Measurements from ENCODE around the gene HOXB9. TPM values are rescaled to one million over a fixed set of nuclear protein-coding genes. Genes with fewer than 3 reads are reported as not detected.

HOXB9 gene
- total RNA-seq, 2 experiments from 2014 or later: 0.37 to 0.65 TPM

- Mint-ChIP-seq H3K36me3 (ENCODE audit: low read depth) (no peaks in the 10 kb centered on the region), H3K27me3 (ENCODE audit: low read depth) (peaks cover 78% of the 10 kb centered on the region), H3K9me3 (ENCODE audit: insufficient read depth) (no peaks in the 10 kb centered on the region), H3K27ac (no peak overlapping the region), H3K4me1 (ENCODE audit: low read depth) (peaks cover 42% of the 10 kb centered on the region), H3K4me3 (no peak overlapping the region)
- ATAC-seq: no peak
- CTCF ChIA-PET: interaction anchor here (1.2 to 4.1 kb wide), 2 partner anchors 139 to 239 kb away, joined by 3 to 25 read pairs; no protein-coding TSS in a partner anchor
- POLR2A ChIA-PET: no interaction called here
- no peak for DNase-seq
Observed at GRCh38 chr17:48590607-48591161, 35.5 kb downstream of the HOXB9 start.

DNA sequence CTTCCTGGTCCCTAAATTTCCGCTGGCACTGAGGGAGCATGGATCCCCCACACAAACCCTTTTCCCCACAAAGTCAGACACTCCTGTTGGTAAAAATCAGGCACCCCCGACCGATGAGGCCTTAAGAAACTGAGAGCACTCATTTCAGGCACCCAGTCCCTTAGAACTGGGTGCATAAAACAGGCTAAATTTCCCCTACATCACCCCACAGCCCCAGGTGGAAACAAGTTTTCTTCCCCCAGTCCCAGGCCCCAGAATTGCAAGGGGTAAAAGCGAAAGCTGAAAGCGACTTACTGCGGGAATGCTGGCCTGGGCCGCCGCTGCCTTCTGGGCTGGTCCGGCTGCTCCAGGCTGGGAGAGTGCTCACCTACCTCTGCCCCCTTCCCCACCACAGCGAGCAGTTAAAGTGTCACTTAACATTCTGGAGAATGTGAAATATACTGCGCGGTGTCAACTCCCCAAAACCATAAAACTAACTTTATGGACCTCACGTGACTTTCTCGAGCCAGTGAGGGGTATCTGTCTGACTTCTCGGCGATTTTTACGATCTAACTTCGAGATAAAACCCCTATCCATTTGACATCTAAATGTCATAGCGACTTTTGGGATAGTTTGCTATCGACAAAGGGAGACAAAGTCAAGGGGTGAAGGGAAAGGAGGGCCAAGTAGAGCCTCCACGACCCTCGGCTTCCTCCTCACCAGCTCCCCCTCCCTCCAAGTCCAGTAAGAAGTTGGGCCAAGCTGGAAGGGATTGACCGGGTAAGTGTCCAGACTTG lies 36.1 kb downstream of the HOXB9 start, which contains the start of gene HOXB3:
TSS of gene HOXB3 (minus strand) at position 411 of the 776 bp plus-strand sequence. CDS start 37,767 bp downstream, outside the sequence.
- peaks cover 71% of the 10 kb centered on the region for H3K27me3 Mint-ChIP-seq (ENCODE audit: low read depth)
- H3K27ac Mint-ChIP-seq: no peak within 1 kb of the TSS
- POLR2A ChIA-PET: no interaction called here
- no peaks in the 10 kb centered on the region for H3K36me3 Mint-ChIP-seq (ENCODE audit: low read depth)
- ATAC-seq (no peak), DNase-seq (no peak)
- CTCF ChIA-PET: interaction anchor here (1.0 to 4.1 kb wide), 4 partner anchors 90 to 327 kb away, joined by 4 to 25 read pairs (median 6); no protein-coding TSS in a partner anchor
- H3K4me1 Mint-ChIP-seq (ENCODE audit: low read depth): peaks cover 48% of the 10 kb centered on the region
- no peak within 1 kb of the TSS for H3K4me3 Mint-ChIP-seq
- H3K9me3 Mint-ChIP-seq (ENCODE audit: insufficient read depth): no peaks in the 10 kb centered on the region

DNA sequence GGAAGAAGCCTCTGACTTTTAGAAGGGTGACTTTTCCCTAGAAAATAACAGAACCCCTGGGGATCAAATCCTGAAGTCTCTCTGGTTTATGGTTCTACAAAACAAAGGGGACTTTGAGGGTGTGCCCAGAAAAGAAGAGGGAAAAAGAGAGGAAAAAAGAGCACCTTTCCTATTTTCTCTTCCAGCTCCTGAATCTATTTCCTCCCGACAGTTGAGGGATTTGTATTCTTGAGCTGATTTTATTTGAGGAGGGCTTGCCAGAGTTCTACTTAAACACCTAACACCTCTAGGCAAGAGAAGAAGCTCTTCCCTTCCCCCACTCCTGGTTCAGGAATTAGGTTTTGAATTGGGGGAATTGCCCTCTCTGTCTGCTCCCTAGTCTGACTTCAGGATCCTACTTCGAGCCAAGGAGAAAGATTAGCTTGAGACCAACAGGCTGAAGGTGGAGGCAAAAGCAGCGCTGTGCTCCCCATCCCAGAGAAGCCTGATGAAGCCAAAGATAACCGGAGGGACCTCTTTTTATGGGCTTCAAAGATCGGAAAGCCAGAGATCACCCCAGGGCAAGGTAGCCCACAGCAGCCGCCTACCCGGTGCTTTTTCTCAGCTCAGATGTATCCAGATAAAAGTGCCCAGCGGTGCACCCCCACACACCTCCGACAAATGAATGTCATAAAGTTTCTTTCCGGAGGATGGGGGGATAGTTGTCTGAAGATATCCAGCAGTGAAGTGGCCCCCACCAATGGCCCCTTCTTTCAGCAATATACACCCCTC lies 36.9 kb downstream of the HOXB9 start:
- peaks cover 70% of the 10 kb centered on the region for H3K27me3 Mint-ChIP-seq (ENCODE audit: low read depth)
- ChIA-PET CTCF (interaction anchor here (1.0 to 4.1 kb wide), 9 partner anchors 9 to 509 kb away, joined by 4 to 25 read pairs (median 6); no protein-coding TSS in a partner anchor), POLR2A (interaction anchor here (1.1 kb wide), 1 partner anchor 43 kb away, joined by 3 read pairs; no protein-coding TSS in a partner anchor)
- no peaks in the 10 kb centered on the region for H3K36me3 Mint-ChIP-seq (ENCODE audit: low read depth)
- no peak overlapping the region for H3K4me3 Mint-ChIP-seq
- DNase-seq: no peak
- peaks cover 51% of the 10 kb centered on the region for H3K4me1 Mint-ChIP-seq (ENCODE audit: low read depth)
- ATAC-seq: no peak
- H3K27ac Mint-ChIP-seq: no peak overlapping the region
- H3K9me3 Mint-ChIP-seq (ENCODE audit: insufficient read depth): no peaks in the 10 kb centered on the region

- CTCF ChIA-PET: interaction anchor here (0.7 to 4.1 kb wide), 15 partner anchors 10 to 508 kb away, joined by 3 to 25 read pairs (median 4); no protein-coding TSS in a partner anchor
- Mint-ChIP-seq H3K4me1 (ENCODE audit: low read depth) (peaks cover 48% of the 10 kb centered on the region), H3K9me3 (ENCODE audit: insufficient read depth) (no peaks in the 10 kb centered on the region), H3K4me3 (no peak overlapping the region), H3K36me3 (ENCODE audit: low read depth) (no peaks in the 10 kb centered on the region), H3K27ac (no peak overlapping the region), H3K27me3 (ENCODE audit: low read depth) (peaks cover 75% of the 10 kb centered on the region)
- DNase-seq (no peak), ATAC-seq (no peak)
- POLR2A ChIA-PET: interaction anchor here (0.7 to 1.2 kb wide), 3 partner anchors 44 to 135 kb away, joined by 3 read pairs; no protein-coding TSS in a partner anchor
Observed at GRCh38 chr17:48588528-48588927, 37.6 kb downstream of the HOXB9 start.

DNA sequence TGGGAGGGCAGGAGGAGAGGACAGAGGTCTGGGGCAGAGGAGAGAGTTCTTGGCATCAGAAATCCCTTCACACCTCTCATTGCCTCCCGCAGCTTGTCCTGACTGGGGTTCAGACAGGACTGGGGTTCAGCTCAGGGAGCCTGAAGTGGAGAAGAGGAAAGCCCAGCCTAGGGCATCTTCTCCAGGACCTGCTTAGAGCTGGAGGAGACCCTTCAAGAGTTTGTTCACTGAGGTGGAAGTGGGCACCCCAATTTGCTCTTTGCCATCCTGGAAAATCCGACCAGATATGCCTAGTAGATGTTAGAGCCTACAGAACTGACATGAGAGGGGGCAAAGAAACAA lies 38.1 kb downstream of the HOXB9 start:
- ChIA-PET CTCF (interaction anchor here (0.7 to 4.1 kb wide), 19 partner anchors 11 to 508 kb away, joined by 3 to 25 read pairs (median 4); no protein-coding TSS in a partner anchor), POLR2A (interaction anchor here (0.7 to 1.2 kb wide), 5 partner anchors 44 to 481 kb away, joined by 3 read pairs; partner anchors contain the start of gene SNX11)
- no peaks in the 10 kb centered on the region for H3K9me3 Mint-ChIP-seq (ENCODE audit: insufficient read depth)
- no peak overlapping the region for H3K4me3 Mint-ChIP-seq
- no peaks in the 10 kb centered on the region for H3K36me3 Mint-ChIP-seq (ENCODE audit: low read depth)
- no peak for DNase-seq
- H3K4me1 Mint-ChIP-seq (ENCODE audit: low read depth): peaks cover 45% of the 10 kb centered on the region
- no peak overlapping the region for H3K27ac Mint-ChIP-seq
- peaks cover 76% of the 10 kb centered on the region for H3K27me3 Mint-ChIP-seq (ENCODE audit: low read depth)
- ATAC-seq: no peak

DNA sequence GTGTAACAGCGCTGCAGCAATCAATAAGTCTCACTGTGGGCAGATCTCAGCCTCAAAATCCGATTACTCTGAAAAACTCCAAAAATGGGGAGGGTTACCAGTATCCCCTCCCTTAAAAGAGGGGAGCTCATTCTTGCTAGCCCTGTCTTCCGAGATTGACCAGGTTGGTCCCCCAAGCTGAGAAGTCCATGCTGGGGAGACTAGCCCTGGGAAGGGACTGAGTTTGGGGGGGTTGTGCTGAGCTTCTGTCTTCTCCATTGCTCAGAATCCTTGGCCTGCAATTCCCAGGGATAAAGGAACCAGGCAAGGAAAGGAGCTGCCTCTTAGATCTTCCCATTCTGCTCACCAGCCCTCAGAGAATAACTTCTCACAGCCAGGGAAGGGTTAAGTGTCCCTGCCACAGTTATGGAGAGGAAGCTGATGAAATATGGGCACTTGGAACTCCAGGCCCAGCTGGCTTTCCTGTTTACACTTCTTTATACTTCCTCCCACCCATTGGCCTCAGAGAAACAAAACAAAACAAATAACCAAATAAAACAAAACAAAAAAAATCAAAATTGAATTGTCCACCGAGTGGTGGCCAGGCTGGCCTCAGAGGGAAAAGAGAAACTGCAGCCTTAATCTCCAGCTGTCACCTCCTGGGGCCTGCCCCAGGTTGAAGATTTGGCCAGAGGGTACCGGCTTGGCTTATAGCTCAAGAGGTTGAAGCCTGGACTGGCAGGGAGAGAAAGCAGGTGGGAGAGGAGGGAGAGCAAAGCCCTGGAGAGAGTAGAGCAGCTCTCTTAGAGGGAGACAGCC lies 38.7 kb downstream of the HOXB9 start:
- H3K4me3 Mint-ChIP-seq: no peak overlapping the region
- no peak overlapping the region for H3K27ac Mint-ChIP-seq
- ChIA-PET POLR2A (interaction anchor here (0.7 to 1.2 kb wide), 4 partner anchors 49 to 480 kb away, joined by 3 read pairs; partner anchors contain the start of gene SNX11), CTCF (interaction anchor here (0.7 to 4.1 kb wide), 18 partner anchors 11 to 562 kb away, joined by 3 to 25 read pairs (median 4); partner anchors contain the start of gene HOXB8)
- DNase-seq (no peak), ATAC-seq (no peak)
- H3K9me3 Mint-ChIP-seq (ENCODE audit: insufficient read depth): no peaks in the 10 kb centered on the region
- H3K4me1 Mint-ChIP-seq (ENCODE audit: low read depth): peaks cover 45% of the 10 kb centered on the region
- H3K36me3 Mint-ChIP-seq (ENCODE audit: low read depth): peaks cover 2% of the 10 kb centered on the region
- H3K27me3 Mint-ChIP-seq (ENCODE audit: low read depth): peaks cover 77% of the 10 kb centered on the region

GRCh38 chr17:48586355-48587258 lies 39.6 kb downstream of the HOXB9 start:
- DNase-seq: peak; percentile 49
- POLR2A ChIA-PET: interaction anchor here (1.2 kb wide), 1 partner anchor 50 kb away, joined by 3 read pairs; no protein-coding TSS in a partner anchor

GRCh38 chr17:48584223-48584741 lies 41.9 kb downstream of the HOXB9 start:
- H3K27ac Mint-ChIP-seq: no peak overlapping the region
- DNase-seq (no peak), ATAC-seq (no peak)
- H3K36me3 Mint-ChIP-seq (ENCODE audit: low read depth): peaks cover 3% of the 10 kb centered on the region
- peaks cover 63% of the 10 kb centered on the region for H3K4me1 Mint-ChIP-seq (ENCODE audit: low read depth)
- peaks cover 79% of the 10 kb centered on the region for H3K27me3 Mint-ChIP-seq (ENCODE audit: low read depth)
- no peaks in the 10 kb centered on the region for H3K9me3 Mint-ChIP-seq (ENCODE audit: insufficient read depth)
- ChIA-PET CTCF (interaction anchor here (0.9 to 2.6 kb wide), 6 partner anchors 9 to 276 kb away, joined by 3 to 17 read pairs (median 5); partner anchors contain the start of gene HOXB5), POLR2A (no interaction called here)
- no peak overlapping the region for H3K4me3 Mint-ChIP-seq

More at GRCh38 chr17:48586355-48587258, 39.6 kb downstream of the HOXB9 start:
- peak; percentile 27 for ATAC-seq
- Mint-ChIP-seq H3K9me3 (ENCODE audit: insufficient read depth) (no peaks in the 10 kb centered on the region), H3K4me3 (peak overlapping the region; percentile 86), H3K36me3 (ENCODE audit: low read depth) (peaks cover 3% of the 10 kb centered on the region), H3K27me3 (ENCODE audit: low read depth) (peaks cover 77% of the 10 kb centered on the region), H3K4me1 (ENCODE audit: low read depth) (peaks cover 51% of the 10 kb centered on the region), H3K27ac (no peak overlapping the region)
- CTCF ChIA-PET: interaction anchor here (0.7 to 4.1 kb wide), 11 partner anchors 15 to 561 kb away, joined by 3 to 25 read pairs (median 5); partner anchors contain the start of gene HOXB8

- Mint-ChIP-seq H3K27ac (no peak overlapping the region), H3K4me3 (no peak overlapping the region), H3K36me3 (ENCODE audit: low read depth) (peaks cover 3% of the 10 kb centered on the region), H3K27me3 (ENCODE audit: low read depth) (peaks cover 79% of the 10 kb centered on the region), H3K9me3 (ENCODE audit: insufficient read depth) (no peaks in the 10 kb centered on the region), H3K4me1 (ENCODE audit: low read depth) (peaks cover 68% of the 10 kb centered on the region)
- no peak for DNase-seq
- no peak for ATAC-seq
- POLR2A ChIA-PET: no interaction called here
- CTCF ChIA-PET: interaction anchor here (0.9 to 2.6 kb wide), 10 partner anchors 10 to 275 kb away, joined by 3 to 17 read pairs (median 4); partner anchors contain the start of gene HOXB5
Observed at GRCh38 chr17:48583708-48584222, 42.4 kb downstream of the HOXB9 start.

- DNase-seq (no peak), ATAC-seq (no peak)
- peaks cover 70% of the 10 kb centered on the region for H3K27me3 Mint-ChIP-seq (ENCODE audit: low read depth)
- H3K4me3 Mint-ChIP-seq: peak overlapping the region; percentile 63
- ChIA-PET POLR2A (no interaction called here), CTCF (interaction anchor here (0.7 to 2.6 kb wide), 11 partner anchors 11 to 557 kb away, joined by 3 to 17 read pairs (median 3); partner anchors contain the start of gene HOXB5)
- no peaks in the 10 kb centered on the region for H3K9me3 Mint-ChIP-seq (ENCODE audit: insufficient read depth)
- peaks cover 69% of the 10 kb centered on the region for H3K4me1 Mint-ChIP-seq (ENCODE audit: low read depth)
- H3K36me3 Mint-ChIP-seq (ENCODE audit: low read depth): peaks cover 3% of the 10 kb centered on the region
- no peak overlapping the region for H3K27ac Mint-ChIP-seq
Observed at GRCh38 chr17:48582750-48583069, 43.4 kb downstream of the HOXB9 start.
